ENCODE data around the gene SPEG. TPM values are rescaled to one million over a fixed set of nuclear protein-coding genes. Genes with fewer than 3 reads are reported as not detected.

Gene SPEG
- total RNA-seq, 2 experiments from 2014 or later: 2.0 to 2.6 TPM

DNA sequence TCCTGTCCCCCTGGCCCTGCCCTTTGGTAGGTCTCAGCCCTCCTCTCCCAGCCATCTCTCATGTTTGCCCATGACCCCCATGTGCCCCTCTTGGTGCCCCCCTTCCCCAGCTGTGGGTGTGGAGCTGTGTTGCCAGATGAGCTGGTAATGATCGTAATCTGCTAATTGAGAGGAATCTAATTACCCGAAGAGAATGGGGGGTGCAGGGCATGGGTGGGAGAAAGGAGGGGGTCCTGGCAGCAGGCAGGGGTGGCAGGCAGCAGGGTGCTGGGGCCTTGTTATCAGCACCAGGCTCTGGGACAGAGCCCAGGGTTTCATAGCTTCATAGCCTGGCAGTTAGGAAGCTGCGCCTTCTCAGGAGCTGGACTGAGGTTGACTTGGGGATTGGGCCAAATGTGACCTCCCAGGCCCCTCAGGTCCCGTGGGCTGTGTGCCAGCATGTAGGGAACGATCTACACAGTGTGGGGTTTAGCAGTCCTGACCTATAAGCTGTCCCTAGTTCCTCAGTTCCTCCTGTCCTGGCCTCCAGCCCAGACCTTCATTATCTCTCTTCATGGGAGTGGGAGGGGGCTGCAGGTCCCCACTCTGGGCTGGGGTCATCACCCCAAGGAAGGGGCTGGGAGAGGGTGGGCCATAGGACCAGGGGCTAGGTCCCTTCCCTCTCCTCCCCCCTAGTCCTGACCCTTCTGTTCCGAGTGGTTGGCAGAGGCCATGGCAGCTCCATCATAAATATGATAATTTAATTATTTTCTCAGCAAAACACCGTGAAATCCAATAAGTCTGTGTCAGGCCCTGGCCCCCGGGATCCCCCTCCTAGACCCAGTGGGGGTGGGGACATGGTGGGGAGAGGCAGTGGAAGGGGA lies 73.2 kb downstream of the SPEG start:
- Mint-ChIP-seq H3K36me3 (ENCODE audit: low read depth) (peaks cover 6% of the 10 kb centered on the region), H3K27me3 (peaks cover 33% of the 10 kb centered on the region), H3K9me3 (no peaks in the 10 kb centered on the region), H3K27ac (no peak overlapping the region), H3K4me1 (peaks cover 9% of the 10 kb centered on the region), H3K4me3 (no peak overlapping the region)
- POLR2A ChIA-PET: no interaction called here
- CTCF ChIA-PET: interaction anchor here (1.2 to 6.2 kb wide), 5 partner anchors 10 to 33 kb away, joined by 3 to 58 read pairs (median 6); partner anchors contain the start of gene GMPPA
- no peak for DNase-seq

DNA sequence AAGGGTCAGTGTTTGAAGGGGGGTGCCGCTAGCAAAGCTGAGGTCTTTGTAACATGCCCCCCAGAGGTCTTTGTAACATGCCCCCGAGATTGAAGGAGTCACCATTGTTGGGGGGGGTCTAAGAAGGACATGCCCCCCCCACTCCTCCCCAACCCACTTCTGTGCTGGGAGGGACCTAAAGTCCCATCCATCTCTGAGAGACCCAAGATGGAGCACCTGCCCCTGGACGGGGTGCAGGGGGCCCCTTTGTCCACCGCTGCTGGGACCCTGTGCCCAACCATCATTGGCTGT lies 73.7 kb downstream of the SPEG start:
- no peaks in the 10 kb centered on the region for H3K9me3 Mint-ChIP-seq
- no peak for DNase-seq
- no peak overlapping the region for H3K27ac Mint-ChIP-seq
- CTCF ChIA-PET: interaction anchor here (1.3 to 6.2 kb wide), 4 partner anchors 10 to 24 kb away, joined by 4 to 58 read pairs (median 6); partner anchors contain the start of gene GMPPA
- no peak overlapping the region for H3K4me3 Mint-ChIP-seq
- H3K36me3 Mint-ChIP-seq (ENCODE audit: low read depth): peaks cover 6% of the 10 kb centered on the region
- POLR2A ChIA-PET: no interaction called here
- H3K4me1 Mint-ChIP-seq: peaks cover 9% of the 10 kb centered on the region
- H3K27me3 Mint-ChIP-seq: peaks cover 38% of the 10 kb centered on the region

- no peak overlapping the region for H3K4me3 Mint-ChIP-seq
- no peak for DNase-seq
- H3K4me1 Mint-ChIP-seq: peaks cover 11% of the 10 kb centered on the region
- H3K27me3 Mint-ChIP-seq: peaks cover 46% of the 10 kb centered on the region
- H3K9me3 Mint-ChIP-seq: no peaks in the 10 kb centered on the region
- ChIA-PET CTCF (interaction anchor here (0.6 to 6.2 kb wide), 11 partner anchors 9 to 132 kb away, joined by 3 to 58 read pairs (median 4); partner anchors contain the start of gene GMPPA), POLR2A (no interaction called here)
- H3K27ac Mint-ChIP-seq: no peak overlapping the region
- H3K36me3 Mint-ChIP-seq (ENCODE audit: low read depth): peaks cover 6% of the 10 kb centered on the region
These were observed 74.5 kb downstream of the SPEG start for GRCh38 chr2:219508971-219509779.

GRCh38 chr2:219509780-219510511 lies 75.3 kb downstream of the SPEG start:
- H3K27me3 Mint-ChIP-seq: peaks cover 51% of the 10 kb centered on the region
- H3K4me1 Mint-ChIP-seq: peaks cover 11% of the 10 kb centered on the region
- DNase-seq: peak; percentile 55
- no peak overlapping the region for H3K4me3 Mint-ChIP-seq
- ChIA-PET CTCF (interaction anchor here (0.6 to 6.2 kb wide), 11 partner anchors 10 to 131 kb away, joined by 3 to 58 read pairs (median 3); partner anchors contain the start of genes GMPPA, INHA and OBSL1), POLR2A (interaction anchor here (0.6 kb wide), 1 partner anchor 16 kb away, joined by 3 read pairs; no protein-coding TSS in a partner anchor)
- H3K9me3 Mint-ChIP-seq: no peaks in the 10 kb centered on the region
- H3K27ac Mint-ChIP-seq: no peak overlapping the region
- H3K36me3 Mint-ChIP-seq (ENCODE audit: low read depth): peaks cover 3% of the 10 kb centered on the region

DNA sequence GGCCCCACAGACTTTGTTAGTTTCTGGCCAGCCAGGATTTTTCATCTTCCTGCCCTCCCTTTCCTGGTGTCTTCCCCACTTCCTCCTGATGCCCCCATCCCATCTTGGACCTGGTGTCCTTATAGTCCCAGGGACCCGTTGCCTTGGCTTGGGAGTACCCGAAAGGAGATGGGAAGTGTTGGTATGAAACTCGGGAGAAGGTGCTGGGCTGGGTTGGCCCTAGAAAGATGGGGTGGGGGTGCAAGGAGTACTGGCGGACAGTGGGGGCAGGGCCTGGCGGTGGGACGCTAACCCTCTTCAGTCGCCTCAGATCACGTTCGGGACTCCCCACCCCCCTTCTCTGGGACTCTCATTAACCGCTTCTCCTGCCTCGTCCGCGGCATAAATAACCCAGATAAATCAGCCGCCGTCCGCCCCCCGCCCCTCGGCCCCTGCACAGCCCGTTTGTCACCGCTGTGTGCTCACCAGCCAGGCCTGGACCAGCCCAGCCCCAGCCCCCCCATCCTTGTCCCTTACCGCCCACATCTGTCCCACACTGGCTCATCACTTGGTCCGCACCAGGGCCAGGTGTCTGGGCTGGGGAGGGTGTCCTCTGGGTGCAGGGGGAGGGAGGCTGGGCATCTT lies 76.0 kb downstream of the SPEG start:
- H3K27me3 Mint-ChIP-seq: peaks cover 56% of the 10 kb centered on the region
- peaks cover 3% of the 10 kb centered on the region for H3K36me3 Mint-ChIP-seq (ENCODE audit: low read depth)
- no peak overlapping the region for H3K27ac Mint-ChIP-seq
- H3K4me1 Mint-ChIP-seq: peaks cover 11% of the 10 kb centered on the region
- no peak for DNase-seq
- H3K4me3 Mint-ChIP-seq: no peak overlapping the region
- POLR2A ChIA-PET: no interaction called here
- H3K9me3 Mint-ChIP-seq: no peaks in the 10 kb centered on the region
- CTCF ChIA-PET: interaction anchor here (0.7 to 6.2 kb wide), 8 partner anchors 10 to 68 kb away, joined by 3 to 58 read pairs (median 4); partner anchors contain the start of gene GMPPA

GRCh38 chr2:219511547-219512325 lies 77.1 kb downstream of the SPEG start:
- Mint-ChIP-seq H3K4me3 (no peak overlapping the region), H3K27ac (no peak overlapping the region), H3K9me3 (no peaks in the 10 kb centered on the region), H3K36me3 (ENCODE audit: low read depth) (no peaks in the 10 kb centered on the region), H3K4me1 (peaks cover 11% of the 10 kb centered on the region), H3K27me3 (peaks cover 66% of the 10 kb centered on the region)
- ChIA-PET CTCF (interaction anchor here (0.6 to 6.2 kb wide), 5 partner anchors 10 to 438 kb away, joined by 3 to 58 read pairs (median 5); partner anchors contain the start of gene GMPPA), POLR2A (no interaction called here)
- DNase-seq: no peak

DNA sequence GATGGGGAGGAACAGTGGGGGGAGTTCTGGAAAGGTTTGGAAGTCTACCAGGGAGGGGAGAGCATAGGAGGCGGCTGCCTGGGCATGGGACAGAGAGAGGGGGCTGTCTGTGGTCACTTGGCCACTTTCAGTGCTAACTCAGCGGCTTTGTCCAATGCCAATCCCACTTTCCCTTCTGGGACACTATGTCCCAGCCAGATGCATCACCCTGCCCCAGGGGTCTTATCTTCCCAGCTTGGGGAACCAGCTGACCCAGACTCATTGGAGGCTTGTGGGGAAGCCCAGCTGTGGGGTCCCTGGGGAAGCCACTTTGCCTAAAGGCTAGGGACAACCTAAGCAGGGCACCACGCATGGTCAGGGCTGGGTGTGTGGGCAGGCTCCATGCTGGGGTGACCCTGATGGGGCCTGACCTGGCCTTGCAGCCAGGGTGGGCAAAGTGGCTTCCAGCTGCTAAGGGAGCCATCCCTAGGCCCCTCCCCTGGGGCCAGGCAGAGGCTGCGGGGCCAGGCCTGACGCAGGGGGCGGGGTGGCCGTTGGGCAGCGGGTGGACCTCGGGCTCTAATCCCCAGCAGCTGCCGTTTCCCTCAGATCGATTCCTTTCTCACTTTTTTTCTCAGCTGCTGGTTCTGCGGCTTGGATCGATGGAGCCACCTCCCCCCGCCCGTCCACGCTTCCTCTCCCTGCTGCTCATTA lies 78.0 kb downstream of the SPEG start:
- Mint-ChIP-seq H3K36me3 (ENCODE audit: low read depth) (no peaks in the 10 kb centered on the region), H3K4me1 (peaks cover 11% of the 10 kb centered on the region), H3K9me3 (no peaks in the 10 kb centered on the region), H3K27me3 (peaks cover 76% of the 10 kb centered on the region), H3K27ac (no peak overlapping the region), H3K4me3 (no peak overlapping the region)
- ChIA-PET POLR2A (no interaction called here), CTCF (interaction anchor here (0.8 to 6.2 kb wide), 4 partner anchors 9 to 36 kb away, joined by 3 to 58 read pairs (median 7); partner anchors contain the start of gene GMPPA)
- DNase-seq: no peak

- POLR2A ChIA-PET: no interaction called here
These were observed 79.1 kb downstream of the SPEG start for GRCh38 chr2:219513787-219514186.

GRCh38 chr2:219514196-219514761 lies 79.6 kb downstream of the SPEG start, which contains the start of gene ASIC4:
Gene ASIC4 (plus strand): TSS chr2:219514482. CDS start chr2:219514725, 243 bp downstream.
- H3K27me3 Mint-ChIP-seq: peaks cover 81% of the 10 kb centered on the region
- CTCF ChIA-PET: interaction anchor here (1.0 to 1.1 kb wide), 2 partner anchors 15 to 19 kb away, joined by 3 to 5 read pairs; no protein-coding TSS in a partner anchor
- H3K27ac Mint-ChIP-seq: no peak within 1 kb of the TSS
- no peaks in the 10 kb centered on the region for H3K36me3 Mint-ChIP-seq (ENCODE audit: low read depth)
- POLR2A ChIA-PET: no interaction called here
- H3K4me3 Mint-ChIP-seq: no peak within 1 kb of the TSS
- no peaks in the 10 kb centered on the region for H3K9me3 Mint-ChIP-seq
- no peak for DNase-seq
- peaks cover 11% of the 10 kb centered on the region for H3K4me1 Mint-ChIP-seq

More at GRCh38 chr2:219513787-219514186, 79.1 kb downstream of the SPEG start:
- H3K9me3 Mint-ChIP-seq: no peaks in the 10 kb centered on the region
- H3K4me1 Mint-ChIP-seq: peaks cover 11% of the 10 kb centered on the region
- CTCF ChIA-PET: interaction anchor here (1.0 kb wide), 1 partner anchor 37 kb away, joined by 3 read pairs; no protein-coding TSS in a partner anchor
- H3K27ac Mint-ChIP-seq: no peak overlapping the region
- no peaks in the 10 kb centered on the region for H3K36me3 Mint-ChIP-seq (ENCODE audit: low read depth)
- DNase-seq: no peak
- H3K27me3 Mint-ChIP-seq: peaks cover 80% of the 10 kb centered on the region
- H3K4me3 Mint-ChIP-seq: no peak overlapping the region

DNA sequence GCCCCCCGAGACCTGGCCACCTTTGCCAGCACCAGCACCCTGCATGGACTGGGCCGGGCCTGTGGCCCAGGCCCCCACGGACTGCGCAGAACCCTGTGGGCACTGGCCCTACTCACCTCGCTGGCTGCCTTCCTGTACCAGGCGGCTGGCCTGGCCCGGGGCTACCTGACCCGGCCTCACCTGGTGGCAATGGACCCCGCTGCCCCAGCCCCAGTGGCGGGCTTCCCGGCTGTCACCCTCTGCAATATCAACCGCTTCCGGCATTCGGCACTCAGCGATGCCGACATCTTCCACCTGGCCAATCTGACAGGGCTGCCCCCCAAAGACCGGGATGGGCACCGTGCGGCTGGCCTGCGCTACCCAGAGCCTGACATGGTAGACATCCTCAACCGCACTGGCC lies 80.2 kb downstream of the SPEG start:
- DNase-seq: no peak
- H3K4me3 Mint-ChIP-seq: no peak overlapping the region
- no peak overlapping the region for H3K27ac Mint-ChIP-seq
- H3K27me3 Mint-ChIP-seq: peaks cover 78% of the 10 kb centered on the region
- no peaks in the 10 kb centered on the region for H3K9me3 Mint-ChIP-seq
- POLR2A ChIA-PET: no interaction called here
- H3K4me1 Mint-ChIP-seq: peaks cover 7% of the 10 kb centered on the region
- no peaks in the 10 kb centered on the region for H3K36me3 Mint-ChIP-seq (ENCODE audit: low read depth)
- CTCF ChIA-PET: interaction anchor here (1.0 to 1.1 kb wide), 2 partner anchors 15 to 20 kb away, joined by 3 to 5 read pairs; no protein-coding TSS in a partner anchor
